K562 (cell line): ENCODE measurements around the gene GPR68. TPM values are rescaled to one million over a fixed set of nuclear protein-coding genes. Genes with fewer than 3 reads are reported as not detected.

ENCODE experiments used
- ARID4B ChIP-seq: sonication (generic); formaldehyde crosslinking; IDR thresholded peaks from 2 replicates; pipeline ENCODE4 v1.8.0; 2022; ENCODE audit warnings: mild to moderate bottlenecking, missing genetic modification reagents
- BRD4 ChIP-seq: fragments of 200-600 bp; sonication (generic); IDR thresholded peaks from 2 replicates; pipeline ENCODE4 v1.6.1; 2017; ENCODE audit warnings: inconsistent platforms
- CCAR2 ChIP-seq: fragments of 200-400 bp; formaldehyde crosslinking; IDR thresholded peaks from 2 replicates; pipeline ENCODE4 v1.6.1; 2017; ENCODE audit warnings: mild to moderate bottlenecking, low read depth, low read length
- CTBP1 ChIP-seq: fragments of 450-650 bp; IDR thresholded peaks from 2 replicates; pipeline ENCODE4 v1.6.1; 2016; ENCODE audit warnings: borderline replicate concordance
- E2F4 ChIP-seq: sonication (generic); formaldehyde crosslinking; IDR thresholded peaks from 2 replicates; pipeline ENCODE4 v1.8.0; 2022; ENCODE audit warnings: mild to moderate bottlenecking, low read depth, missing genetic modification reagents
- EGR1 ChIP-seq: fragments of 450-650 bp; conservative IDR thresholded peaks from 2 replicates; pipeline ENCODE4 v1.6.1; 2017; ENCODE audit warnings: mild to moderate bottlenecking
- FOXJ3 ChIP-seq: sonication (generic); formaldehyde crosslinking; IDR thresholded peaks from 2 replicates; pipeline ENCODE4 v1.4.0; 2020; ENCODE audit warnings: mild to moderate bottlenecking, missing genetic modification reagents
- KDM4B ChIP-seq, 2 experiments: fragments of 450-650 bp in 1 of 2; sonication (generic) in 1 of 2; IDR thresholded peaks; 2 replicates each; pipeline ENCODE4 v1.6.1; 2016 to 2017; ENCODE audit warnings: borderline replicate concordance in 2 of 2, antibody characterized with exemption in 1 of 2, low read depth in 1 of 2, mild to moderate bottlenecking in 1 of 2
- KLF10 ChIP-seq: fragments of 250-450 bp; sonication (Bioruptor Pico); IDR thresholded peaks from 2 replicates; pipeline ENCODE4 v1.6.1; 2021; ENCODE audit warnings: matching md5 sums
- MAFK ChIP-seq: IDR thresholded peaks from 2 replicates; pipeline ENCODE4 v1.6.1; 2011; ENCODE audit warnings: low read length, improper control_type of control experiment
- MBD2 ChIP-seq: sonication (generic); IDR thresholded peaks from 2 replicates; pipeline ENCODE4 v1.6.1; 2016; ENCODE audit warnings: low read depth, borderline replicate concordance
- MYBL2 ChIP-seq, 2 experiments: fragments of 450-650 bp in 1 of 2; sonication (generic) in 1 of 2; formaldehyde crosslinking in 1 of 2; IDR thresholded peaks; 2 replicates each; pipeline versions ENCODE4 v1.6.1 to v1.8.1; 2017 to 2022; ENCODE audit warnings: borderline replicate concordance in 1 of 2, inconsistent platforms in 1 of 2, low read depth in 1 of 2, mild to moderate bottlenecking in 1 of 2, missing genetic modification reagents in 1 of 2, moderate library complexity in 1 of 2
- POLR2G ChIP-seq: fragments of 200-400 bp; formaldehyde crosslinking; IDR thresholded peaks from 2 replicates; pipeline ENCODE4 v1.6.1; 2017; ENCODE audit warnings: low read depth, mild to moderate bottlenecking, antibody characterized with exemption, low read length, moderate library complexity
- POLR2H ChIP-seq: IDR thresholded peaks from 2 replicates; pipeline ENCODE4 v1.6.1; 2016; ENCODE audit warnings: missing genetic modification characterization, low read depth, mild to moderate bottlenecking, control low read depth, missing compliant biosample characterization, moderate library complexity
- SAFB2 ChIP-seq: fragments of 200-400 bp; formaldehyde crosslinking; IDR thresholded peaks from 2 replicates; pipeline ENCODE4 v1.6.1; 2018; ENCODE audit warnings: borderline replicate concordance, low read length, low read depth, moderate library complexity; ENCODE audit not compliant: severe bottlenecking
- SMAD1 ChIP-seq: fragments of 150-350 bp; IDR thresholded peaks from 2 replicates; pipeline ENCODE4 v1.6.1; 2014; ENCODE audit warnings: low read length, low read depth; ENCODE audit not compliant: partially characterized antibody
- STAT5B ChIP-seq: fragments of 250-450 bp; sonication (Bioruptor Pico); IDR thresholded peaks from 2 replicates; pipeline ENCODE4 v1.8.0; 2021; ENCODE audit warnings: mild to moderate bottlenecking, inconsistent platforms
- U2AF2 ChIP-seq: fragments of 200-400 bp; formaldehyde crosslinking; optimal IDR thresholded peaks from 2 replicates; pipeline ENCODE3; 2017; ENCODE audit warnings: low read depth, mild to moderate bottlenecking, low read length
- ZC3H4 ChIP-seq: sonication (generic); formaldehyde crosslinking; IDR thresholded peaks from 2 replicates; pipeline ENCODE4 v1.9.0; 2021; ENCODE audit warnings: missing genetic modification reagents, borderline replicate concordance
- ZNF184 ChIP-seq: sonication (generic); formaldehyde crosslinking; IDR thresholded peaks from 2 replicates; pipeline ENCODE4 v1.5.0; 2020; ENCODE audit warnings: missing genetic modification reagents
- ZNF311 ChIP-seq: fragments of 250-450 bp; sonication (Bioruptor Pico); IDR thresholded peaks from 2 replicates; pipeline ENCODE4 v1.4.0; 2020; ENCODE audit warnings: mild to moderate bottlenecking, moderate library complexity
- ZNF589 ChIP-seq: fragments of 200-800 bp; sonication (Bioruptor generic); IDR thresholded peaks from 2 replicates; pipeline ENCODE4 v1.6.1; 2016; ENCODE audit warnings: low read depth, missing genetic modification characterization, missing compliant biosample characterization
- ZNF785 ChIP-seq: fragments of 250-450 bp; sonication (Bioruptor Pico); IDR thresholded peaks from 2 replicates; pipeline ENCODE4 v1.4.0; 2020; ENCODE audit warnings: mild to moderate bottlenecking
- polyA plus RNA-seq, 8 experiments: library from polyadenylated mRNA; depleted of rRNA in 4 of 8; stranded (reverse) in 5 of 8; unstranded in 3 of 8; fragments of >200 nt; fragmentation: Nextera tagmentation in 2 of 8; fragmentation: Illumina TruSeq in 1 of 8; extraction: Ambion mirVana in 2 of 8; extraction: Trizol in 1 of 8; gene quantifications; 2 replicates each; pipeline versions ENCODE4 v1.2.1 to v1.2.3, GENCODE V29; 2011 to 2014; ENCODE audit warnings: inconsistent platforms in 1 of 8, missing spikeins in 1 of 8
- total RNA-seq, 7 experiments: library from RNA; depleted of rRNA in 6 of 7; stranded (reverse); fragments of >200 nt in 6 of 7; fragmentation: Illumina TruSeq in 2 of 7; extraction: Trizol in 2 of 7; gene quantifications; 2 replicates each; pipeline versions ENCODE4 v1.2.1 to v1.2.3, GENCODE V29; 2011 to 2021; ENCODE audit warnings: low replicate concordance in 1 of 7

The GPR68 gene
- total and polyA plus RNA-seq, 9 of the 15 experiments (the other 6 are each of a cell fraction or from before 2014, with no cell fraction given): 0.41 to 9.4 (median 3.7) TPM

DNA sequence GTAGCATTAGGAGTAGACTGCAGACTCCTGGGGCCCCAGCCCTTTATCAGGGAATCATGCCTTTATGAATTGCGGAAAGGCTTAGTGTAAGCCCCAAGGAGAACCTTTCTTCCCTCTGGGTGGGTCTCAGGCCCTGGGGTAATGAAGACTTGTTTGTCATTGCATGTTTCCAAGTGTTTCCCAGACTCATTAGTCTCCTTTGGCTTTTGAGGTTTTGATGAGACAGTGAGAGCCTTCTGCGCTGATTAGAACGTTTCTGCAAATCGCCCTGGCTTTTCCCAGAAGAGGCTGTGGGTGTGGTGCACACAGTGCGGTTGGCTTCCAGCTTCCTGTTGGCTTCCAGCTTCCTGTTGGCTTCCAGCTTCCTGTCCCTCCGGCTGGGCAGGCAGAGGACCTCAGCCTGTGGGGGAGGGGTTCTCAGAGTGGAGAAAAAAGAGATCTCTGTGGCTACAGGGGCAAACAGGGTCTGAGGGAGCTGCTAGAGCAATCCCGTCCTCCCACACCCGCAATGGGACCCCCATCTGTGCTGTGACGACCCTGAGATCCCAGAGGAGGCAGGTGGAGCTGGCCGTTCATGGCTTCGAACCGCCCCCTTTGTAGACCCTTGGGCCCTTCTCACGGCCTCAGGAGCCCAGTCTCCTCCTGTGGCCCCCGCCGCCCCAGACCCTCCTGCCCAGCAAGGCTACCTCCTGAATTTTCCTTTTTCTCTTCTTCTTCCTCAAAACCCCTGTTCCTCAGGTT, 42.1 kb downstream of the GPR68 start (continued):
- TF ChIP-seq ZNF785 (CRISPR knock-in tag) (no peak), E2F4 (CRISPR knock-in tag) (no peak), ZNF311 (peak; percentile 72), MYBL2 (IDR thresholded peaks at IDR 0.05; ENCODE audit: low read depth) (no peak), MYBL2 (CRISPR knock-in tag; IDR thresholded peaks at IDR 0.05; ENCODE audit: borderline replicate concordance) (no peak), ZNF589 (CRISPR knock-in tag) (peak; percentile 76; the same call in 1 of the 2 replicates), KDM4B (IDR thresholded peaks at IDR 0.05; ENCODE audit: borderline replicate concordance in 2 of 2, low read depth in 1 of 2) (peak in 1 of 2 experiments; percentile 31; a peak in 1 of 4 replicates), POLR2H (0 out of 2 replicates have a peak, but pooled peaks have one; percentile 51), STAT5B (CRISPR knock-in tag) (no peak), U2AF2 (no peak), SAFB2 (no peak), ZNF184 (no peak), KLF10 (CRISPR knock-in tag) (no peak), SMAD1 (no peak), POLR2G (0 out of 2 replicates have a peak, but pooled peaks have one; percentile 17), CTBP1 (peak; percentile 86; the same call in 1 of the 2 replicates), BRD4 (no peak; the same call in 1 of the 2 replicates), FOXJ3 (CRISPR knock-in tag) (no peak), CCAR2 (no peak), EGR1 (peak; percentile 74), ARID4B (CRISPR knock-in tag) (no peak), MBD2 (peak; percentile 37; the same call in 1 of the 2 replicates), ZC3H4 (no peak), MAFK (no peak)
